Body of pancreas (tissue), 4 donors: ENCODE results near the gene SERPINA5.

Experiments
- POLR2A ChIP-seq, 3 donors: fragments of 450-650 bp; IDR thresholded peaks; one replicate each; pipeline ENCODE4 v1.6.1; 2016; ENCODE audit warnings: antibody characterized with exemption in 3 of 3, mild to moderate bottlenecking in 2 of 3
- TF ChIP-seq, protein P1 (sequence below), 7 experiments: fragments of 450-650 bp in 4 of 7; fragments of 200-600 bp in 3 of 7; sonication (generic) in 3 of 7; IDR thresholded peaks; one replicate each; pipeline ENCODE4 v1.5.1; 2016 to 2019; ENCODE audit warnings: antibody characterized with exemption in 7 of 7

DNA sequence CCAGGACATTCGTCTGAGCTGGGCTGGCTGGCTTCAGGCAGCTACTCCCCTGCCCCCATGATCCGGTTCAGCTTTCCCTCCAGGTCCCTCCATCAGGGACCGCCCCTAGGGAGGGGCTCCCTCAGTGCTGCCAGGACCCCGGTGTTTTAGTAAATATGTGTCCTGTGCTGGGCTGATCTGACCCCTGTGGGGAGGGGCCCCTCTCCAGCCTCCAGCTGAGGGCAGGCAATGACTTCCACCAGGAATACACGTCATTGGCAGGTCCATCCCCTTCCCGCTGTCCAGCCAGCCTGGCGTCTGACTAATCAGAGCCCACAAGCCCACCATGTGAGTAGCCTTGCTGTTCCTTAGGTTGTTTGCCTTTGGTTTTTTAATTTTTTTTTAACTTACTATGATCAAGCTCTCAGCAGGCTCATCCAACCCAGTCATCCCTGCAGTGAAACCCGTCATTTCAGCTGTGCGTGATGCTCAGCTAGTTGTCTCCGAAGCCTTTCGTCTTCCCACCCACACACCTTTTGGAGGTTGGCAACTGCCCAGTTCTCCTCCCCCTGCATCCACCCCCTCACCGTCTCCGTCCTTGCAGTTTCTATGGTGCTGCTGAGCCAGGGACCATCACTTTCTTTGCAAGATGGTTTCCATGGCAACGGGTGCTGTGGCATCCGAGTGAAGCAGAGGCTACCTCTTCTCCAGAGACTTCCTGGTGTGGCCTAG is 35.9 kb upstream of the SERPINA5 start:
- TF ChIP-seq, protein P1, sequence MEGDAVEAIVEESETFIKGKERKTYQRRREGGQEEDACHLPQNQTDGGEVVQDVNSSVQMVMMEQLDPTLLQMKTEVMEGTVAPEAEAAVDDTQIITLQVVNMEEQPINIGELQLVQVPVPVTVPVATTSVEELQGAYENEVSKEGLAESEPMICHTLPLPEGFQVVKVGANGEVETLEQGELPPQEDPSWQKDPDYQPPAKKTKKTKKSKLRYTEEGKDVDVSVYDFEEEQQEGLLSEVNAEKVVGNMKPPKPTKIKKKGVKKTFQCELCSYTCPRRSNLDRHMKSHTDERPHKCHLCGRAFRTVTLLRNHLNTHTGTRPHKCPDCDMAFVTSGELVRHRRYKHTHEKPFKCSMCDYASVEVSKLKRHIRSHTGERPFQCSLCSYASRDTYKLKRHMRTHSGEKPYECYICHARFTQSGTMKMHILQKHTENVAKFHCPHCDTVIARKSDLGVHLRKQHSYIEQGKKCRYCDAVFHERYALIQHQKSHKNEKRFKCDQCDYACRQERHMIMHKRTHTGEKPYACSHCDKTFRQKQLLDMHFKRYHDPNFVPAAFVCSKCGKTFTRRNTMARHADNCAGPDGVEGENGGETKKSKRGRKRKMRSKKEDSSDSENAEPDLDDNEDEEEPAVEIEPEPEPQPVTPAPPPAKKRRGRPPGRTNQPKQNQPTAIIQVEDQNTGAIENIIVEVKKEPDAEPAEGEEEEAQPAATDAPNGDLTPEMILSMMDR (IDR thresholded peaks at IDR 0.05) = no peak
- no peak for TF ChIP-seq POLR2A (IDR thresholded peaks at IDR 0.05)
